Muscle layer of colon (tissue), 2 donors: Measurements from ENCODE around the gene CNTN1.

ENCODE experiments used
- H3K27ac ChIP-seq: one replicate; pipeline ENCODE4 v1.7.0; 2013; ENCODE audit warnings: low read depth, mild to moderate bottlenecking, low read length, moderate library complexity
- H3K27me3 ChIP-seq, 2 donors: one replicate each; pipeline ENCODE4 v1.7.0; 2013; ENCODE audit warnings: low read length in 2 of 2, mild to moderate bottlenecking in 2 of 2; ENCODE audit not compliant: insufficient read depth in 2 of 2, control insufficient read depth in 1 of 2
- H3K36me3 ChIP-seq: one replicate; pipeline ENCODE4 v1.7.0; 2013; ENCODE audit warnings: mild to moderate bottlenecking, low read length; ENCODE audit not compliant: insufficient read depth
- H3K4me1 ChIP-seq: one replicate; pipeline ENCODE4 v1.7.0; 2013; ENCODE audit warnings: mild to moderate bottlenecking, low read length; ENCODE audit not compliant: insufficient read depth
- H3K4me3 ChIP-seq, 2 donors: one replicate each; pipeline ENCODE4 v1.7.0; 2013; ENCODE audit warnings: low read length in 2 of 2, low read depth in 1 of 2, mild to moderate bottlenecking in 1 of 2, moderate library complexity in 1 of 2
- H3K9ac ChIP-seq: one replicate; pipeline ENCODE4 v1.7.0; 2013; ENCODE audit warnings: low read length
- H3K9me3 ChIP-seq: one replicate; pipeline ENCODE4 v1.7.0; 2013; ENCODE audit warnings: mild to moderate bottlenecking, low read length
- donor health status: abdominal sarcoma.
- donor health status: Adenocarcinoma of cecum.

CNTN1 gene

DNA sequence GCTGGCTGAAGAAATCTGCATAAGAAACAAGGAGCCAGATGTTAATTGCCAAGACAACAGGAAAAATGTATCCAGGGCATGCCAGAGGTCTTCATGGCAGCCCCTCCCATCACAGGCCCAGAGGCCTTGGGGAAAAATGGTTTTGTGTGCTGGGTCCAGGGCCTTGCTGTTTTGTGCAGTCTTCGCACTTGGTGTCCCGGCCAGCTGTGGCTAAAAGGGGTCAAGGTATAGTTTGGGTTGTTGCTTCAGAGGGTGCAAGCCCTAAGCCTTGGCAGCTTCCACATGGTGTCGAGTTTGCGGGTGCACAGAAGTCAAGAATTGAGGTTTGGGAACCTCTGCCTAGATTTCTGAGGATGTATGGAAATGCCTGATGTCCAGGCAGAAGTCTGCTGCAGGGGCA lies 29.9 kb upstream of the CNTN1 start:
- H3K4me3 ChIP-seq, result no peak overlapping the region
- H3K4me1 ChIP-seq, result no peaks in the 10 kb centered on the region
- H3K9ac ChIP-seq, result no peak overlapping the region
- no peaks in the 10 kb centered on the region for H3K36me3 ChIP-seq
- no peak overlapping the region for H3K27ac ChIP-seq
- no peaks in the 10 kb centered on the region for H3K27me3 ChIP-seq
- no peaks in the 10 kb centered on the region for H3K9me3 ChIP-seq

DNA sequence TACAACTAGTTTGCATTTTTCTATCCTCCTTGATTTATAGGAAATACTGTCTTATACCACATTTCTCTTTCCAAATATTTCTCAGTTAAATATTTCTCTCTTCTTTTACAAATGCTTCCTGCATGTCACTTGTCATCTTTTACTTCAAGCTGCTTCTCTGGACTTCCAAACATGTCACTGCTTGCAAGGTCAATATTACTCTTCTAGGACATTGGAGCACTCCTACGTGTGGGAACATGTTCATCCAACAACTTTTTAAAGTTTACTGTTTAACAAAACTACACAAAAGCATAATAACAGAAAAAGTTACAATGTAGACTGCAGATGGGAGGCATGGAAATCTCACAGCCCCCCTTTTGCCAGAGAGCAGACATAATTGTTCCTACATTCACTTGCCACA lies 28.5 kb upstream of the CNTN1 start:
- Histone ChIP-seq H3K27me3 (no peaks in the 10 kb centered on the region), H3K4me1 (no peaks in the 10 kb centered on the region), H3K4me3 (no peak overlapping the region), H3K9ac (no peak overlapping the region), H3K27ac (no peak overlapping the region), H3K9me3 (no peaks in the 10 kb centered on the region), H3K36me3 (no peaks in the 10 kb centered on the region)

DNA sequence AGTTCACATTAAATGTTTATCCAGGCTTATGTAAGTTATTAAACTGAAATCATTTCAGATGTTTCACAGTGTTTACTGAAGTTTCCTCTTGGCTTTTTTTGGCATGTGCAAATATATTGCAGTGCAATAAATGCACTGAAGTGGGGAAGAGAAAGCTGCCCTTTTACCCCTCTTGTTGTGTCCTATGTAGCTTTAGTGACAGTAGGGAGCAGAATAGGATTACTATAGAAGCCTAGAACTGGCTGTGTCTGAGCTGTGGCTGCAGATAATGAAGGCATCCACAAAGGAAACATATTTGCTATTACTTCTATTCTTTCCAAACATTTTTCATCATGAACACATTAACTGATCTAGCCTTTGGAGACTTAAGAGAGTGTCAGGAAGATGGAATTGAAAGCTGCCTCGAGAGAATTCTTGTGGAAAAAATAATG lies 24.1 kb upstream of the CNTN1 start:
- Histone ChIP-seq H3K9me3 (no peaks in the 10 kb centered on the region), H3K36me3 (no peaks in the 10 kb centered on the region), H3K27me3 (no peaks in the 10 kb centered on the region), H3K4me3 (no peak overlapping the region), H3K4me1 (no peaks in the 10 kb centered on the region), H3K9ac (no peak overlapping the region), H3K27ac (no peak overlapping the region)

DNA sequence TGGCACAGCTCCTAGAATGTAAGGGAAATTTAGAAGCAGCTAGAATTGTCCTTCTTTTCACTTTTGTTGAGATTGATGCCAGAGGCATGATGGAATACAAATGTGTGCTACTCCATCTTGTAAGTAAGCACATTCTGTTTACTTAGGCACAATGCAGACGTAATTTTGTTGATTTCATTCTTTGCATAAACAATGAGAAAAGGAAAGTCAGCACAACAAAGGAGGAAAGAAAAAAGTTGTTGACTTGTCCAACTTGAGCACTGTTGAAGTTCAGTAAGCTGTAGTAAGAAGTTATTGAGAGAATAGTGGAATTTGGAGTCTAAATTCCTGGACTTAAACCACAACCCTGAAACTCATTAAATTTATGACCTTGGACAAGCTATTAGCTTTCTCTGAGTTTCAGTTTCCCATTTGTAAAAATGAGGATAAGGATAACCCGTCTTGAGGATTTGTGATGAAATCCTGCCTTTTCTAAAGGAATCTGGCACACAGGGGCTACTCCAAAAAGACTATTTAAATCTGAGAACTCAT lies 19.4 kb upstream of the CNTN1 start:
- no peaks in the 10 kb centered on the region for H3K27me3 ChIP-seq
- no peaks in the 10 kb centered on the region for H3K4me1 ChIP-seq
- H3K9ac ChIP-seq, result no peak overlapping the region
- no peaks in the 10 kb centered on the region for H3K9me3 ChIP-seq
- H3K27ac ChIP-seq, result no peak overlapping the region
- no peak overlapping the region for H3K4me3 ChIP-seq
- H3K36me3 ChIP-seq, result no peaks in the 10 kb centered on the region

DNA sequence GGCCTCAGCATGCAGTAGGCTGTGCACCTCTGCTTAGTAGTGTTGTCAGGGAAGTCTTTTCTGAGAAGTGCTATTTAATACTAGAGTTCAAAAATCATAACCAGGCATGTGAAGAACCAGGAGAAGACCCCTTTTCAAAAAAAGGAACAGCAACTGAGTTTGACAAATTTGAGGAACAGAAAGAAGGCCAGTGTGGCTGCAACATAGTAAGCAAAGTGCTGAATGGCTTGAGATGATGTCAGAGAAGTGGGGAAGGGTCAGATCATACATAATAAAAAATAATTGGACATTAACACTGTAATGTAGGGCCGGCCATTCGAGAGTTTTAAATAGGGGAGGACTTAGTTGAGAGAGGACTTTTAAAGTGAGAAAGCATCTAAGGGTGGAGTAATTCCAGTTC lies 11.1 kb upstream of the CNTN1 start:
- Histone ChIP-seq H3K9ac (no peak overlapping the region), H3K4me1 (no peaks in the 10 kb centered on the region), H3K27me3 (no peaks in the 10 kb centered on the region), H3K36me3 (no peaks in the 10 kb centered on the region), H3K9me3 (no peaks in the 10 kb centered on the region), H3K4me3 (no peak overlapping the region), H3K27ac (no peak overlapping the region)

DNA sequence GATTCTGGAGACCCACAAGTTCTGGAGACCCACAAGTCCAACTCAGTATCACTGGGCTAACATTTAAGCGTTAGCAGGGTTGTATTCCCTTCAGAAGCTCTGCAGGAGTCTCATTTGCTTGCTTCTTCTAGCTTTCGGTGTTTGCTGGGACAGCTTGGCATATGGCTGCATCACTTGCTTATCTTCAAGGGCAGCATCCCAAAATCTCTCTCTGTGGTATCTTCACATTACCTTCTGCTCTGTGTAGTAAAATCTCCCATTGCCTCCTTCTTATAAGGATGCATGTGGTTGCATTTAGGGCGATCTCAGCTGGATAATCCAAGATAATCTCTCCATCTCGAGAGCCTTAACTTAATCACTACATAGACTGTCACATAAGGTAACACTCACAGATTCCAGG lies 7.3 kb upstream of the CNTN1 start:
- Histone ChIP-seq H3K4me3 (no peak overlapping the region), H3K36me3 (no peaks in the 10 kb centered on the region), H3K9ac (no peak overlapping the region), H3K4me1 (no peaks in the 10 kb centered on the region), H3K27ac (no peak overlapping the region), H3K27me3 (no peaks in the 10 kb centered on the region), H3K9me3 (no peaks in the 10 kb centered on the region)

DNA sequence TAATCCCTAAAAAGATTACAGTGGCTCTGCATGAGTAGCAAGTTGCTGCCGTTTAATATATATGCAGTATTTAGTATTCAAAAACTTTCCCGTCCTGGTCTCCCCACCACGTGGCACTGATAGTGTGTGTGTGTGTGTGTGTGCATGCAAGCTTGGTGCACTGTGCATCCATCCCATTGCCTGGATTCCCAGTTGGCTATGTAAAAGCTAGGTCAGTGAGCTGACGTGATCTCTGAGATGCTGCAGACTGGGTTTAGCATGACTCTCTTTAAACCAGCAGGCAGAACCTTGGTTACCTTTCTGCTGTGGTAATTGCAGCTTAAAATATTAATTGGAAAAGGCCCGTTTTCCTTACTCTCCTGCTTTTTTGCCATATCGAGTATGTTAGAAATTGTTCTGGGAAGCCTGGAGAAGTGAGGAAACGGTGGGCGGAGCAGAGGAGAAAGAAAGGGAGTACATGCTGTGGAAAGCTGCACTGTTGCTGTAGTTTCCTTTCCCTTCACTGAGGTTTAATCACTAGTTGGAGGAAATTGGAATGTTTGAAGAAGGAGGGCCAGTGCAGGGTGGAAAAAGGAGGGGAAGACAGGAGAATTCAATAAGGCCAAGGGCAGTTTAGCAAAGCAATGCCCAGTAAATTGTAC lies 4.0 kb upstream of the CNTN1 start:
- H3K27ac ChIP-seq, result no peak overlapping the region
- H3K36me3 ChIP-seq, result no peaks in the 10 kb centered on the region
- H3K9me3 ChIP-seq, result no peaks in the 10 kb centered on the region
- peaks cover 0 to 7% of the 10 kb centered on the region in 2 donors for H3K27me3 ChIP-seq
- H3K4me3 ChIP-seq, result no peak overlapping the region
- no peaks in the 10 kb centered on the region for H3K4me1 ChIP-seq
- no peak overlapping the region for H3K9ac ChIP-seq

DNA sequence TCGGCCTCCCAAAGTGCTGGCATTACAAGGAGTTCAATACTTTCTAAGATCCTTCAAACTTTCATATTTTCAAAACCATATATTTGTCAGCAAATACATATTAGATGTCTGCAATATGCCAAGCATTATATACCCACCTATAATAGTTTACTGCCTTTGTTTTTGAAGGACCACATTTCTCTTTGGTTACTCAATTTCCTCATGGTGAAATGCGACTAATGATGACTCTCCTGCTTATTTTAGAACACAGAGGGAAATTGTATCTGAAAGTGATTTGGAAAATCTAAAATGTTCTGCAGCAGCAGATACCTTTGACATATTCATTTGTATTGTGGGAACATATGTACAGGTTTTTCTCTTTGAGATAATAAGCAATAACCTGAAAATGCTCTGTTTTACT lies 2.7 kb upstream of the CNTN1 start:
- no peak overlapping the region for H3K9ac ChIP-seq
- no peaks in the 10 kb centered on the region for H3K9me3 ChIP-seq
- H3K27me3 ChIP-seq, result peaks cover 0 to 7% of the 10 kb centered on the region in 2 donors
- no peak overlapping the region for H3K4me3 ChIP-seq
- no peaks in the 10 kb centered on the region for H3K36me3 ChIP-seq
- no peaks in the 10 kb centered on the region for H3K4me1 ChIP-seq
- no peak overlapping the region for H3K27ac ChIP-seq

DNA sequence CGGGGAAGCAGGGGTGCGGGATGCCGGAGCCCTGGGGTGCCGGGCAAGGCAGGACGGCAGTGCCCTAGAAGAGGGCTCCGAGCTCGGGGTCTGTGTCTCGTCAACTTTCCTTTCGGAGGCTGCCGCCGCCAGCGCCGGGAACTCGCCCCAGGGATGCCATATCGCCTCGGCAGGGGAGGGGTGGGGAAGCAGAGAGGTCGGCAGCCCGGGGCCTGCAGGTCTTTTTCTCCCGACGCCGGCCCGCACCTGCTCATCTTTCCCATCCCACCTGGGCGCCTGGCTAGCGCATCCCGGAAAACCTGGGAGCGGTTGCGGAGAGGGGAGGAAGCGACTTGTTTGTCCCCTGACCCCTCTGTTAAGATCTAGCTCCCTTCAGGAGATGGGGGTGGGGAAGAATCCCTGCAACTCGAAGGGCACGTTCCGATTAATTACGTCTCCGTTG lies 547 bp downstream of the CNTN1 start:
- no peaks in the 10 kb centered on the region for H3K36me3 ChIP-seq
- no peak overlapping the region for H3K9ac ChIP-seq
- peak overlapping the region; percentile 77 to 89 for H3K4me3 ChIP-seq
- peaks cover 0 to 7% of the 10 kb centered on the region in 2 donors for H3K27me3 ChIP-seq
- H3K27ac ChIP-seq, result no peak overlapping the region
- no peaks in the 10 kb centered on the region for H3K9me3 ChIP-seq
- no peaks in the 10 kb centered on the region for H3K4me1 ChIP-seq

DNA sequence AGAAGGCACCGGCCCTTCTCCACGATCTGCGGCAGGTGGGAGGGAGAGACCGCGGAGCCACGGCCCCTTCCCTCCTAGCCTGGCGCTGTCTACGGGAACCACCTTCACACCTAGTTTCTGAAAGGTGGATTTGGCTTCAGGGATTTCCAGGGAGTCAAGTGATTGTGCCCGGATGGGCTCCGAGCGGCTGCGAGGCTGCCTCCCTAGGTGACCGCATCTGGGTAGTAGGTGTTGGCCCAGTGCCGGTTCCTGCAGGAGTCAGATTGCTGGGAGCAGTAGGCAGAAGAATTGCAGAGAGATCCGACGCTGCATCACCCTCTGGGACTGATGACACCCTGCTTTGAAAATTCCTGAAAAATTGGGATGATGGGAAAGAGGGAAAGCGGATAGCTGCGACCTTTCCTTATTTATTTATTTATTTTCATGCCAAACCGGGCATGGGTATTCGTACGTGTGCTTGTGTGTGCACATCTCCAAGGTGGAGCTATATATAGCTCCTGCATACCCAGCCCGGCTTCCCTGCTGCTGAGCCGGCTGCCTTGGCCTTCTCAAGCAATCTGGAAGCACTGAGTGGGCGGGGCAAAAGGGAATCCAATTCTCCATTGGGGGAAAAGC lies 1.1 kb downstream of the CNTN1 start:
- Histone ChIP-seq H3K9me3 (no peaks in the 10 kb centered on the region), H3K36me3 (no peaks in the 10 kb centered on the region), H3K27ac (no peak overlapping the region), H3K4me1 (no peaks in the 10 kb centered on the region), H3K27me3 (peaks cover 0 to 7% of the 10 kb centered on the region in 2 donors), H3K9ac (no peak overlapping the region), H3K4me3 (peak overlapping the region; percentile 77 to 89)

DNA sequence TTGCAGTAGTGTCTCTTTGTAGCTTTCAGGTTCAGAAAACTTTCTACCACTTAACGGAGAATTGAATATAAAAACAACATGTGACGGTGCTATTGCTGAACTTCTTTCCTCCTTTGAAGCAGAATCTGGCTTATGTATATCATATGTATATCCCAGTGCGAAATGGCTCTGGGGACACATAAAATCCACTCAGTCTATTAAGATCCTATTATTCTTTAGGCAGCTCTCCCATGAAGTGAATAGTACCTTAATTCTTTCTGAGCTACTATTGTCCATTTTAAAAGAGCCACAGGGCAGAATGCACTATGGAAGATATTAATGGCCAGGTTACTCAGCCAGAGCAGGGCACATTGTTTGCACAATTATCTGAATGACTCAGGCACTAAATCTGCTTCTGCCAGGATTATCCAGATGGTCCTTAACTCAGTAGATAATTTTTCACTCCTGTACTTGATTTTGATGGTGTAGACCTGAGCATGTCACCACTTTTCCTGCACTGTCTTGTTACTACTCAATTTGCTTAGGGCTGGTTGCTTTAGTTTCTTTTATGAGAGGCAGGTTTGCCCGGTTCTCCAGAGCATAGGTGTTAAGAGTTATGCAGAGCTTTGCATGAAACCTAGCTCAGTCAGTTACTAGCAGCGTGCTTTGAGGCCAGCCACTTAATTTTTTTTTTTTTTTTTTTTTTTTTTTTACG lies 5.5 kb downstream of the CNTN1 start:
- H3K36me3 ChIP-seq, result no peaks in the 10 kb centered on the region

More for the DNA sequence above, 5.5 kb downstream of the CNTN1 start:
- Histone ChIP-seq H3K4me1 (no peaks in the 10 kb centered on the region), H3K4me3 (no peak overlapping the region), H3K27ac (no peak overlapping the region), H3K27me3 (peaks cover 0 to 5% of the 10 kb centered on the region in 2 donors), H3K9ac (no peak overlapping the region), H3K9me3 (no peaks in the 10 kb centered on the region)
